ENCODE data around the gene ARHGAP28. TPM values are rescaled to one million over a fixed set of nuclear protein-coding genes. Genes with fewer than 3 reads are reported as not detected.
"Not testable (repeated sequence)": the region's sequence is repeated elsewhere in the genome, so short reads cannot be mapped to it uniquely, and the experiment has no call there.

ARHGAP28 gene
- polyA plus RNA-seq, 3 donors = 65.5 to 68.4 (median 66.7) TPM

DNA sequence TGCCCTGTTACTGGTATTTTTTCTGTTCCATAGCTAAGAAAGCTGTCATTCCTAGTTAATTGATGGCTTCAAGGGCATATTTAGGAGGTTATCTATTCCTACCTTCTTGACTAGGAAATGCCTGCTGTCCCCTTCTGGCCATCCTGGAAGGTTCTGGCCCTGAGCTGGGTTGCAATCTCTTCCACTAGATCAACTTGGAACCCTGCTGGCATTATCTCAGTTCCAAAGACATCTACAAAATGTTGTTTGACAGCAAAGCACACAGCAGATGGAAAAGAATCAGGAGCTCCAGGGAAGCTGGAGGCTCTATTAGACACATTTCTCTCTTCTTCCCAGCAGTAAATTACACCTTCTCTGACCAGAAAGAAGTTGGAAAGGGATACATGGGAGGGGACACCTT lies 192.1 kb downstream of the ARHGAP28 start:
- no peak for DNase-seq

DNA sequence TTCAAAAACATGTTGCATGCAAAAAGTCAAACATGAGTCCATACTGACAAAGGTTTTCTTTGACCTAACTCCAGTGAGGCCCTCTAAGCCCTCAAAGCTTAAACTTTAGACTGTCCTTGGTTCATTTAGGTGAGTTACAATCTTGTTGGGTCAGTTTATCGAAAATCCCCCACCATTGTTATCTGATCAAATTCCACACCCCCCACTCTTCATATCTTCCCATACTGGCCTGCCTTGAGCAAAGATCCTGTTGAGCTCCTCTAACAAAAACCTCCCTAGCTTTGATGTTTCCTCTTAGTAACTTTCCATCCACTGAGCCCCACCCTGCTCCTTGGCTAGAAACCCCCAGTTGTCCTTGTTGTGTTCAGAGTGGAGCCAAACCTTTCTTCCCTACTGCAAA lies 193.7 kb downstream of the ARHGAP28 start:
- DNase-seq = no peak

DNA sequence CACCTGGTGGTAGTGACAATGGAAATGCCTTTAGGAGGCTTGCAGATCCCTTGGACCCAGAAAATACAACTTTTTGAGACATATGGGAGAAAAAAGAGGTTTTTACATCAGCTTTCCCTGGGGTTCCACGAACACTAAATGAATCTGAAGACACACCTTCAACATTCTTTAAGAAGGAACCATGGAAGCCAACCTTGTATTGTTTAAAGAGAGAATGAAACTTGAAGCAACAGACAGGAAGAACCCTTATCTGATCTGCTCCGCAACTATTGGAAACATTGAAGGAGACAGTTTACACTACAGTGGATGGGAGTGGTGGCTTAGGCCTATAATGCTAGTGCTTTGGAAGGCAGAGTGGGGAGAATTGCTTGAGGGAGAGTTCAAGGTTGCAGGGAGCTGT lies 197.6 kb downstream of the ARHGAP28 start:
- DNase-seq = no peak

DNA sequence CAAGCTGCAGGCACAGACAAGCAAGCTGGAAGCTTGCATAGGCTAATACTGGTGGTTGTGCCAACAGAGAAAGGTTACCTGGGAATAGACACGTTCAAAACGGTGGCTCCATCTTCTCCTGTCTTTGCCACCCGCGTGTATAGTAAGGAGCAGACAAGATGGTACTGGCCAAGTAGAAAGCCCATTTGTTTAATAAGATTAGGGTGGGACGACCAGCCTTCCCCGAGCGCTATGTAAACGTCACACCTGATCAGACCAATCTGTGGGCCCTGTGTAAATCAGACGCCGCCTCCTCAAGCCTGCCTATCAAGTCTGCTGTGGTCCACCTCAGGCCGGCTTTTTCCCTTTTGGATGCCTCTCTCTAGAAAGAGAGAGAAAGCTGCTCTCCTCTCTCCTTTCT lies 198.8 kb downstream of the ARHGAP28 start:
- DNase-seq = no peak

DNA sequence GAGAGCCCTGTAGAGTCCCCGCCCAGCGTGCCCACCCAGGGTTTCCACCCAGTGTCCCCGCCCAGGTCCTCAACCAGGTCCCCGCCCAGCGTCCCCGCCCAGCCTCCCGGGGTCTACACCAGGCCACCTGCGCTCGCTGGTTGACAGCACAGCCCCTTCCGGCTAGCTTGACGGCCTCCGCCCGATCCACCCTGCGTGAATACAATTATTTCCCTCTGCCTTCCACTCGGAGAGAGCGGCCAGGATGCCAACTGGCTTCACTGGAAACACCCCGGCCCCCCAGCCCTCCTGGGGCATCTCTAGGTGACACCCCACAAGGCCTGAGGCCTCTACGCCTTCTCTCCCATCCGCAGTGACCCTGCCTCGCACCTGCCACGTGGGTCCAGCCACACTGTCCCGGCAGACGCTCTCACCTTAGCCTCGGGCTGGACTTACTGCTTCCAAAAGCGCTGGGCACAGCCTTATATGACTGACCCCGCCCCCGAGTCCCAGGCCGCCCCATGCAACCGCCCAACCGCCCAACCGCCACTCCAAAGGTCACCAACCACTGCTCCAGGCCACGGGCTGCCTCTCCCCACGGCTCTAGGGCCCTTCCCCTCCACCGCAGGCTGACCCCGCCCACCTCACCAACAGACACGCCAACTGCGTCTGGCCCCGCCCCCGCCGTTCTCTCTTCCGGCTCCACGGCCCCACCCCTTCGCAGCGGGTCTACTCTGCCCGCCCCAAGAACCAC lies 200.0 kb downstream of the ARHGAP28 start:
- DNase-seq = no peak

DNA sequence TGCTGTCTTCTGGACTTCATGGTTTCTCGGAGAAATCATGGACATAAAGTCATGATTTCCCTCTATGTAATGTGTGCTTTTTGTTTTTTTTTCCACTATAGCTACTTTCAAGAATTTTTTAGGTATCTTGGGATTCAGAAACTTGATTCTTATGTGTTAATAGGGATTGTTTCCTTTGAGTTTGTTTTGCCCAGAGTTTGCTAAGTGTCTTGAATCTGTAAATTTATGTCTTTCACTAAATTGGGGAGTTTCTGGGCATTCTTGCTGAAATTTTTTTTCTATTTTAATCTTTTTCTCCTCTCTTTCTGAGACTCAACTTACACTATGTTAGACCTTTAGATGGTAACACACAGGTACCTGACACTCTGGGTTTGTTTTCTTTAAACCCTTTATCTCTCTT lies 205.3 kb downstream of the ARHGAP28 start:
- no peak for DNase-seq

DNA sequence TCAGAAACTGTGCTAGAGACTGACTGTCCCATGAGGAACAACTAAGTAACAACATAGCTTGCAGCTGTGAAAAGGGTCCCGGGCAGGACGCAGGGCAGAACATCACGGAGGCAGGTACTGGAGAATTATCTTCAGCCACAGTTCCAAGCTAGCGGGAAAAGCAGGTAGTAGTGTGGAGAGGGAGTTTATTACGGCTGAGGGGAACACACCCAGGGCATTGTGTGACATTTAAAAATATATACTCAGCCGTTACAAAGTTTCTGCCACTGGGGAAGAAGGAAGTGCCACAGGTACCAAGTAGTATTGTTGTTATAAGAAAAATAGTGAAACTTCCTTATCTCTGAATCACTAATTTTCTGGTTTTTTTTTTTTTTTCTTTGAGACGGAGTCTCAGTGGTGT lies 208.5 kb downstream of the ARHGAP28 start:
- no peak for DNase-seq

DNA sequence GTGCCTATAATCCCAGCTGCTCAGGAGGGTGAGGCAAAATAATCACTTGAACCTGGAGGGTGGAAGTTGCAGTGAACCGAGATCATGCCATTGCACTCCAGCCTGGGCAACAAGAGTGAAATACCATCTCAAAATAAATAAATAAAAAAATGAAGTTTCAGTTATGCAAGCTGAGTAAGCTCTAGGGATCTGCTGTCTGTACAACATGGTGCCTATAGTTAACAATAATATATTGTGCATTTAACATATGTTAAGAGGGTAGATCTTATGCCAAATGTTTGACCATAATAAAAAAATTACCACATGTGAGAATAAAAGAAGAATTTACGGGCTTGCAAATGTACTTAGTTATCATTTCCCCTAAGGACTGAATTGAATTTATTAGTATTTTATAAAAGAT lies 208.9 kb downstream of the ARHGAP28 start:
- DNase-seq = not testable (repeated sequence)

DNA sequence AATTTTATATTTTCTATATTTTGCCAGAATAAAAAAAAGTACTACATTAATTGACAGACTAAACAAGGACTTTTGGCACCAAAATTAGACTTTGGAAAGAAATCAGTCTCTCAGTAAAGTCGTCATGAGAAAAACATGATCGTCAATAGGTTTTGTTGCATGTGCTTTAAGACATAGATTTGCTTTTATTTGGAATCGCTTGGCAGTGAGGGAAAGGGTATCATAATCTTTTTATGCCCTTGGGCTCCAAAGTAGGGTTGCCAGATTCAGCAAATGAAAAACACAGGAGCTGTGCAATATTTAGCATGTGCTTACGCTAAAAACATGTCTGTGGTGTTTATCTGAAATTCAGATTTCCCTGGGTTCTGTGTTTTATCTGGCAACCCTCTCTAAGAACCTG lies 210.5 kb downstream of the ARHGAP28 start:
- DNase-seq = no peak

DNA sequence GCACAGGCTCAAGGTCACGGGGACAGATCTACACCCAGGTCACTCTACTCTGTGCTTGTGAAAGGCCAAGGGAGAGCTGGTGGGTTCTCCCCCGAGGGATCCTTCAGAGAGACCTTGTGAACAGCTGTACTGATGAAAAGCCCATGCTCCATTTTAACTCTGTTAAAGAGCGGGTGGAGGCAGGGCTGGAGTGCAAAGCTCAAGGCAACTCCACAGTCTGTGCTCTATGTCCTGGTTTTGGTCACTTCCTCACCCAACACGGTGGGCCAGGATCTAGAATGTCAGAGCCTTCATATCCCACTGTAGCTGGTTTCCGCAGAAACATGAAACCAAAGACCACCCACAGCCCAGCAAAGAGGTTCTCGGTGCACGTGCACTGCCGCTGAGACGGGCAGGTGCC lies 210.9 kb downstream of the ARHGAP28 start:
- DNase-seq = no peak

DNA sequence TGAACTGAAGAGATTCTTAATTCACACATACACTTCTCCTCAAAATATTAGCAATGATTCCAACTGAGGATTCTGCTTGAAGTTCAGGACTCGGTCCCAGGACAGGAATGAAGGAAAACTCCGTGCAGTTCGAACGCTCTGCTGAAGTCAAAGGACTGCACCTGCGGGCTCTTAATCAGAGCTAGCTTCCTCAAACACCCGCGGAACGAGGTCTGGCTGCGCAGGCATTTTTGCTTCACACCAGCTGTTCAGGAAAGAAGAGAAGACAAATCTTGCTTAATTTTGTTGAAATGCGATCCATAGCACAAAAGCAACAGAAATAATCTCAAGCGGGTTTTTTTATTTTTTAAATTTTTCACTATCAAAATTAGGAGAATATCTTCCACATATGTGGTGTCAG lies 212.5 kb downstream of the ARHGAP28 start:
- DNase-seq = no peak

DNA sequence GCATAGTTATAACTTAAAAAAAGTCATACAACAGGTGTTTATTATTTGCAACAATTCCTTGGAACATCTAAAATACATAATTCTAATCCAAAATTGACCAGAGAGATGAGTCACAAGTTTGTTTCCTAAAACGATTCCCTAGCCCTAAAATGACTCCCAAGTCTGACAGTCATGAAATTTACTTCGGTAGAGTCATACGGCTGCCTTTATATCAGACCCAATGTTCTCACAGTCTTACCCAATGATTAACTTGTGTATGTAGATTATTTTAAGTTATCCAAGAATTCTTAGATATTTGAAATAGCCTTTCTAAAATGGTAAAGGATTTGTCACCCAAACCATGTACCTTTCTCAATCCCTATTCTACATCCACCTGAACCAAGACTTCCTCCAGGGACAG lies 213.2 kb downstream of the ARHGAP28 start:
- DNase-seq = no peak

DNA sequence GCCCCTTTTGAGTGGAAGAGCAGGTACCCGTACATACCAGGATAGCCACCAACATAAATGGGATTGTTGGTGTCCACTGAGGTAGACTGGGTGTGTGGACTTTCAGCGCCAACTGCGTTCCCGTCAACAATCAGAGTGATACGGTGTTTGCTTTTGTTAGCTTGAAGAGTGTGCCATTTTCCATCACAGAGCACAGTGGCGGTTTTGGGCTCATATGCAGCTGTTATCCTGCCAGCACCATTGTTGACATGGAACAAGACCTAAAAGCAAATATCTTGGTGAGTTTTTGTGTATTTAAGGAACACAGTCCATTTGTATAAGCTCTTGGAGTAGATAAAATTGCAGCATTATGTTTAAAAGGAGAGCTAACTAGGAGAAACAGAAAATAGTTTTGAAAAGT lies 213.6 kb downstream of the ARHGAP28 start:
- DNase-seq = no peak

DNA sequence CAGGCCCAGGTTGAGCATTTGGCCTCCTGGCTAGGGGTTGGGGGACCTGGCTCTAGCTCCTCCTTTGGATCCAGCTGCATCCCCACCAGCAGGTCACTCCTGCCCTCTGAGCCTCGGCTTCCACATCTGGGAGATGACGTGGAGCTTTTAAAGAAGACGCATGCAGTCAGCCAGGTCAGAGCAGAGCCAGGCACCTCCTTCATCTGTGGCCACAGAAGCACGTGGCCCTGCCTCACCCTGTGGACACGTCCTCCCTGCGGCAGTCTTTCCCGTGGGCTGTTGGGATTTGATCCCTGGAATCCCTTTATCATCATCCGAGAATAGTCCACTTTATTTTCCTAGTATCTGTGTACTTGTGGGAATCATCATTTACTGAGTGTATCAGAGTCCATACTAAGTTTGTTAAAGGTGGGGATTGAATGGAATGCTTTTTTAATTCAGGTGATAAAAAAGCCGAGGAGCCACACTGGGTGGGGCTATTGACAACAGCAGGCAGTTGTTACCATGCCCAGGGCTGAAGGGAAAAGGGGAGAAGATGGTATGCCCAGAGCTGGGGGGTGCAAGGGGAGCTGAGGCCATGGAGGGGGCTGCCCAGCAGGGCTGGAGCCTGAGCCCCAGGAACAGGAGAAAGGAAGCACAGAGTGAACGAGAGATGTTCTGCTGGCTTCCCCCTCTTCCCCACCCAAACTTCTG lies 218.0 kb downstream of the ARHGAP28 start:
- DNase-seq = no peak

DNA sequence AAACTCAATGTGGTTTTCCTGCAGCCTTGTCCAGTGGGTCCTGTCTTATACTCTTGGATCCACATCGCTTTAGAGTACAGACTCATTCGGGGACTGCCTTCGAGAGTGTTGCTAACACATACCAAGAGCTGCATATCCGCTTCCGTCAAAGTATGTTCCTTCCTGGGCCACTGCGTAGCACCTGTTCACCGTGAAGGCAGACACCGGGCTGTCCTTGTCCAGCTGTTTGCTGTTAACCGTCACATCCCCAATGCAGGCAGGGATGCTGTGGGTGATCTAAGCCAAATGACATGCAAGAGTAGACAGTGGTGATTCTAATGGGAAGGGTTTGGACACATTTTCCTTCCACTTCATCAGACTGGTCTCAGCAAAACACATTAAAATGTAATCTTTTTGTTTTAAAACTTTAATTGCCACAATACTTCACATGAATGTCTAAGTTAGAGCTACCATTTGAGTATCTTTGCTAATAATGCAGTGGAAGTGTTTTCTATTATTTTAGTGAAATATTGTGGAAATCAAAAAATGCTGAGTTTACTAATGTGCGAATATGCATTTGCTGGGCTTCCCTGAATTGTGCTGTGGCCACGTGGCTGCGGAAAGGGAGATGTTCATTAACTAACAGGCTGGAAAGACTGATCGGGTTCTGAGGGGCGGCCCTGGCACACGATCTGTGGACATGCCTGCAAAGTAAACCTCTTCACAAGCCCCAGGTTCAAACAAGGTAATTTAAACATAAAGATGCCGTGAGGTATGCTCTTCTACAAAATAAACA lies 219.0 kb downstream of the ARHGAP28 start:
- DNase-seq = no peak

DNA sequence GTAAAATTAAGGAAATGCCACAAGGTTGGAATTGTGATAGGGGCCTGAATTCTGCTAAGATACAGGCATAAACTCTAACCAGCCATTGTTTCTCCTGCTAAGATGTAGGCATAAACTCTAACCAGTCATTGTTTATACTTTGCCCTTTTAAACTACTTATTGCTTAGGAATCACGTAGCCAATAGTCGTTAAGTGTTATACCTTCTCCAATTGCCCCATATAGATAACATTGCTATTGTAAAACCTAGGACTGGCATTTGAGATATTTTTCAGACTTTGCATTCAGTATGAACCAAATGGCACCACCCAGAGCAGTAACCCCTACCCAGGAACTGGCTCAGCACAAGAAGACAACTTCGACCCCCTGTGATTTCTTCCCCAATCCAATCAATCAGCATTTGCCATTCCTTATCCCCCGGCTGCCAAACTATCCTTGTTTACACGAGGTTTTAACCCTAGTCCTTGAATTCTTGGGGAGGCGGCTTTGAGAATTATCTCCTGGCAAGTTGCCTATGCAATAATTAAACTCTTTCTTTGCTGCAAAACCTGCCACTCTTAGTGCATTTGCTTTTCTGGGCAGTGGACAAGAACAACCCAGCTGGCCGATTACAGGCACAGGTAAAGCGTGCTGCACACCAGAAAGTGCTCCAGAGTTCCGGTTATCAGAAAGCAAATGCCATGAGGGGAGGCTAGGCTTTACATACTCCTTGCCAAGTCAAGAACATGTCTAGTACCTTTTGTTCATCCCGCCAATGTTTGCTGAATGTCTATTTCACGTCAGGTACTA lies 220.5 kb downstream of the ARHGAP28 start:
- no peak for DNase-seq

DNA sequence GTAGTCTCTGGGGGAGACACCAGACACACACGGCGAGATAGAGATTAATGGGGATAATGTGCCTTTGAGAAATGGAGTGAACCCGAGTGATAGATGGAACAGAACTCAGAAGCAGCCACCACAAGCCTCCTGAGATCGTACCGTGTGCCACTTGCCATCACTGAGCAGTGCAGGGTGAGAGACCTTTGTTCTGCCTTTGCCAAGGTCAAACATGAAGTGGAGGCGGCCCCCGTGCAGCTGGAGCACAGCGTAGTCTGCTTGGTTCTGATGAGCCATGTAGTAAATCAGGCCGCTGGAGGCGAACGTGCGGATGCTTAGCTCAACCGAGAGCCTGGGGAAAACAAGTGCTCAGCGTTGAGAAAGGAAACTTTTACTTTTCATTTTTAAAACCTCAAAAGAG lies 221.1 kb downstream of the ARHGAP28 start:
- no peak for DNase-seq

DNA sequence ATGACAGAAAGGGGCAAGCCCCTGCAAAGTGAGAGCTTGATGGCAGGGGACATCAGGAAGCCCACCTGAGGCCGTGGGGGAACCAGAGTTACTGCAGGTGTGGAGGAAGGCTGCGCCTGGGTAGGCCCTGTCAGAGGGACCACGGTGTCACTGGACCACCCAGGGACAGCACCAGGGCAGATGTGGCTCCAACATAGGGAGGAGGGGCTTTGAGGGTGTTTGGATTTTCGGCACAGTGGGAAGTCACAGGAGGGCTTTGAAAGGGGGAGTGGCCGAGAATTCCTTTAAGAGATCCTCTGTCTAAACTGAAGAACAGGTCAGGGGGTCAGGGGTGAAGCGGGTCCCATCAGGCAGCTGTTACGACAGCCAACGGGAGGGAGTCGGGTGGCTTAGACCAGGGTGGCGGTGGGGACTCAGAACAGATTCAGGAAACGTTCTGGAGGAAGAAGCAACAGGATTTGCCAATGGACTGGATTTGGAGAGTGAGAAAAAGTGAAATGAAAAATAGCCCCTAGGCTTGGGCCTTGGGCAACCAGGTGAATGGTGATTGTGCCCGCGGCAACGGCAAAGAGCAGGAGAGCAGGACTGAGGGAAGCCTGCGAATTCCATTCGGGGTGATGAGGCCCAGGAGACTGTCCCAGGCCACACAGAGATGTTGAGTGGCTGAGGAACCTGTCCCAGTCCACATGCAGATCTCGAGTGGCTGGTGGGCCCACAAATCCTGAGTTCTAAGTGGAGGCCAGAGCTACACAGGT lies 222.0 kb downstream of the ARHGAP28 start:
- no peak for DNase-seq

DNA sequence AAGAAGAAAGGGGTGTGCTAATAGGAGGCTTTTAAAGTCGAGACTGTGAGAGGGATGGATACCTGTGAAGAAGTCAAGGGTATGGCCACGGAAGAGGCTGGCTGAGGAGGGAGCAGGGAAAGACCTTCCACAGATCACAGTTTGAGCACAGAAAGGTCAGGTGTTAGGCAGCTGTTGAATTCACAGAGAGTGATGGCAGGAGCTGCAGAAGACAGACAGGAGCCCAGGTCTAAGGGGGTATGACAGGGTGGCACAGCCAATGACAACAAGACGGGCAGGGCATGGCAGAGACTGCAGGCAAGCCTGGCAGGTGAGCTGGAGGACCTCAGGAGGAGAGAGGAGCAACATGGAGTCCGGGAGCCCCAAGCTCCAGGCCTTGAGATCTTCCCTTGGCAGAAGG lies 225.0 kb downstream of the ARHGAP28 start:
- no peak for DNase-seq

DNA sequence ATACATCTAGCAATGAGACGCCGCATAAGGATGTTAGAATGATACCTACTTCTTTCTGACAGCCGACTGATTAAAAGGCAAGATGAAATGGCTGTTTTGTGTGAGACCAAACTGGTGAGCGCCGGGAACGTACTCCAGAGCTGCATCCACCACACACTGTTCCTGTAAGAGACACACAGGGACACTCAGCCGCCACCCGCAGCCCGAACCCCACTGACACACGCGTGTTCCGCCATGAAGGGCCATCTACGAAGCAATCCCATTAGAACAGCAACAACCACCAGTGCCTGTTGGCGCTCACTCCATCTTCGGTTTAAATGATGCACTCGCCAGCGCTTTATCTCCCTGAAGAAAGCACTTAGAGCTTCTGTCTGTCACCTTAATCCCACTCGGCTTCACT lies 225.8 kb downstream of the ARHGAP28 start:
- DNase-seq = no peak

DNA sequence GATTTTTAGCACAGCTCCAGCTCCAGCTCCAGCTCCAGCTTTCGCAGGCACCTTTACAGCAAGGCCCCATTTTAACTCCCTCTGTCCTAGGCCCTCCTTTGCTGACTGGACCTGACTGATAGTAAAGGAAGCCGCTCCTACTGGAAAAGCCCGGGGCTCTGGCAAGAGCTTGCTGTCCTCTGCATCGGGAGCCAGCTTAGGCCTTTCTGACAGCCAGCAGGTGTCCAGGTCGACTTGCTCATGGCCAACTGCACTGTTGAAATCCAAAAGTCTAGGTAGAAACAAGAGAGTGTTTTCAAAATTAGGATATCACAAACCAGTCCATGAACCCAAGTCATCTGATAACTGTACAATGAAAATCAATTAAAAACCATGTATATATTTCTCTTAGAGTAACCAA lies 227.0 kb downstream of the ARHGAP28 start:
- no peak for DNase-seq

All from renal pelvis (tissue), 4 donors.